ENCODE results near the gene ZNF513.
"Not testable (repeated sequence)": the region's sequence is repeated elsewhere in the genome, so short reads cannot be mapped to it uniquely, and the experiment has no call there.

The ZNF513 gene, protein sequence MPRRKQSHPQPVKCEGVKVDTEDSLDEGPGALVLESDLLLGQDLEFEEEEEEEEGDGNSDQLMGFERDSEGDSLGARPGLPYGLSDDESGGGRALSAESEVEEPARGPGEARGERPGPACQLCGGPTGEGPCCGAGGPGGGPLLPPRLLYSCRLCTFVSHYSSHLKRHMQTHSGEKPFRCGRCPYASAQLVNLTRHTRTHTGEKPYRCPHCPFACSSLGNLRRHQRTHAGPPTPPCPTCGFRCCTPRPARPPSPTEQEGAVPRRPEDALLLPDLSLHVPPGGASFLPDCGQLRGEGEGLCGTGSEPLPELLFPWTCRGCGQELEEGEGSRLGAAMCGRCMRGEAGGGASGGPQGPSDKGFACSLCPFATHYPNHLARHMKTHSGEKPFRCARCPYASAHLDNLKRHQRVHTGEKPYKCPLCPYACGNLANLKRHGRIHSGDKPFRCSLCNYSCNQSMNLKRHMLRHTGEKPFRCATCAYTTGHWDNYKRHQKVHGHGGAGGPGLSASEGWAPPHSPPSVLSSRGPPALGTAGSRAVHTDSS

DNA sequence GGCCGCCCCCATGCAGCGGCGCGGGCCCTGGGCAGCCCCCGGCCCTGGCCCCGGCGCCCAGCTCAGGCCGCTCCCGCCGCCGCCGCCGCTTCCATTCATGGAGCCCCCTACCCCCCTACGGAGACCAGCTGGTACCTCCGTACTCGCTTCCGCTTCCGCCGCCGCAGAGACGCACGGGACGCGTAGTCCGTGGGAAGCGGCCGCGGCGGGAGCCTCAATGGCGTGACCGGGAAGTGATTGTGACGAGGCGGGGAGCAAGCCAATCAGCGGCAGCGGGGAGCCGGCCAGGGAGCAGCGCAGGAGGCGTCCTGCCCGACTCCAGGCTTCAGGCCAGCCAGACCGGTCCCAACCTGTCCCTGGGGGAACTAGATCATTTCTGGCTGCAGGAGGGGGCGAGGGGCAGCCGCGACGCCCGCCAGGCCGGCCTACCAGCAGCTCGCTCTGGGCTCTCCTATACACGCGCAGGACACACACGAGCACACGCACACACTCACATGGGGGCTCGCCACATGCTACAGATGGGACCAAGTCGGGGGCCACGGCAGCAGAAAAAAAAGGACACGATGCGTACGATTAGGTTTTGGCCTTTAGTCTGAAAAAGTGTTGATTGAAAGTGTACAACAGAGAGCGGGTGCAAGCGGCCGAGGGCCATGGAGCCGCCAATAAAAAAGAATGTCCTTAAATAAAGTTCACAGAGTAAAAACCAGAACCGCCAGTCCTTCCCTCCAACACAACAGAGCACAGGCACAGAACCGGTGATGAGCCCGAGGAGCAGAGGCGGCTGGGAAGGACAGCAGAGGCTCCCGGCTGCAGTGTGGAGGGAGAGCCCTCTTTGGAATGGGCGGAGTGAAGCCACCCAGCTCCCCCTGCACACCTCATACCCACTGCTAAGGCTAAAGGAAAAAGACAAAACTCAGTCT lies at the start of gene ZNF513:
TSS of gene ZNF513 (minus strand) at position 109 of the 920 bp plus-strand sequence. CDS start 208 bp downstream, outside the sequence.
- DNase-seq (ENCODE audit: low read depth in 3 of 3), result peak; percentile 74 to 89 (median 83)

DNA sequence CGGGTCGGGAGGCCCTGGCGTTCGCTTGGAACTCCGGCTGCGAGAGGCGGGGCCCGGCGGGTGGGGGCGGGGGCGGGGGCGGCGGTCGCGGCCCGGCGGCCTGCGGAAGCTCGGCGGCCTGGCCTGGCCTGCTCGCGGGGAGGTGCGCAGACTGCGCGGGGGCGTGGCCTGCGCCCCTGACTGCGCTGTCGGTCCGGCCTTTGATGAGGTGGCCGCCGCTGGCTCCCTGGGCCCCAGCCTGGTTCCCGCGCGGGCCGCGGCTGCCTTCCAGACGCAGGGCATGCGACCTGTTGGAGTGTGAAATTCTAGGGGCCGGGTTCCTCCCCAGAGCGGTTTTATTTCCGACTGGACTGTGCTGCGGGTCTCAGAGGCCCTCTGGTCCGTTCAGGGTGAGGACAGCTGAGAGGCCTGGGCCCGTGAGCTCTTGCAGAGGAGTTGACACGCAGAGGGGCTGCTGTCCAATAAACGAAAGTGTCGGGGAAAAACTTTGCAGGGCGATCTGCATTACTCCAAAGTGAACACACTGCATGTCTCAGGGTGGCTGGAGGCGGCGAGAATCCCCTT lies 48.5 kb upstream of the ZNF513 start:
- peak; percentile 31 to 75 (median 46) for DNase-seq (ENCODE audit: low read depth in 3 of 3)

DNA sequence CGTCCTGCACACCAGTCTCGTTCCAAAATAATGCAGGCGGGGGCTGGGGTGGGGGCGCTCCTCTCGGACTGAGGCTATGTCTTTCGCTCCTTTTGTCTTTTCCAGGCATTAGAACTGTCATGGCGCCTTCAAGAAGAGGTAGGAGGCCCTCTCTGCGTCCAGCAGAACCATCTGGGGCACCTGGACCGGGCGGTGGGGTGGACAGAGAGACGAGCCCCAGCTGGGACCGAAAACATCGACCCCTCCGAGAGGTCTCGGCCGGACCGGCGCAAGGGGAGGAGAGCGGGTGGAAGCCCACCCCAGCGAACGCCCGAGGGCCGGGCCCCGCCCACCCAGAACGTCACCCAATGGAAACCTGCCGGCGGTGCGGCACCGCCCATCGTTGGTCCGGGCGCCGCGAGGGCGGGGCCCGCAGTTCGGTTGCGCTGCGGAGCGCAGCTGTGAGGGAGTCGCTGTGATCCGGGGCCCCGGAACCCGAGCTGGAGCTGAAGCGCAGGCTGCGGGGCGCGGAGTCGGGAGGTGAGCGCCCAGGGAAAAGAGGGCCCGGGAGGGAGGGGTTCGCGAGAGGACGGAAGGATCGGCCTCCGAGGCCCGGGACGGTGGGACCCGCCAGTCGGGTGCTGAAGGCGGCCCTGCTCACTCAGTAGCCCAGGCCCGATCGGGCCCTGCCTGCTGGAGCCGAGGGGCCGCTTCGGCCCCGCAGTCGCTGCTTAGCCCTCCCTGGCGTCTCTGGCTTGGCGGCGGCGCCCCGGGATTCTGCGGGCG lies 47.9 kb upstream of the ZNF513 start, which contains the start of gene NRBP1:
TSS of gene NRBP1 (plus strand) at position 419 of the 765 bp plus-strand sequence. CDS start 4,643 bp downstream, outside the sequence.
- peak; percentile 83 to 93 (median 85) for DNase-seq (ENCODE audit: low read depth in 3 of 3)

DNA sequence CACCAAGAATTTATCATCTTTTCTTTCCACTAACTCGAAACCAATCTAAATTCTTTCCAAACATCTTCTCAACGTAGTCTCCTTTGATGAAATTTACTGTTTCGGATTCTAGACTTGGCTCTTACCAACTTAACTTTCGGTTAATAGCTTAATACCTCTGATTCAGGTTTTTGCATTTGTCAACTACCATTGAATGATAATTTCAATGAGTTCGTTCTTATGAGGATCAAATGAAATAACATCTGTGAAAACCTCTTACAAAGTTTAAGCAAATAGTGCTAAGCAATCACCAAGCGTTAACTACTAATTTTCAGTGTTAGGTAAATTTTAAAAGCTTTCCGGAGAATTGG lies 47.3 kb upstream of the ZNF513 start:
- no peak for DNase-seq (ENCODE audit: low read depth in 3 of 3)

DNA sequence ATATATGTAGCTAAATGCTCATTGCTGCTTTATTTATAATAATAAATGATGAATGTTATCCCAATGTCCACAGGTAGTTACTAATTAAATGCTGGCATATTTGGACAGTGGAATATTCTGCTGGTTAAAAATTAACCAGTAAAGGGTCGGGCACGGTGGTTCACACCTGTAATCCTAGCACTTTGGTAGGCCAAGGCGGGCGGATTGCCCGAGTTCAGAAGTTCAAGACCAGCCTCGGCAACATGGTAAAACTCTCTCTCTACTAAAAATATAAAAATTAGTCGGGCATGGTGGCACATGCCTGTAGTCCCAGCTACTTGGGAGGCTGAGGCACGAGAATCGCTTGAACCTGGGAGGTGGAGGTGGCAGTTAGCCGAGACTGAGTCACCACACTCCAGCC lies 44.5 kb upstream of the ZNF513 start:
- not testable (repeated sequence) for DNase-seq (ENCODE audit: low read depth in 3 of 3)

DNA sequence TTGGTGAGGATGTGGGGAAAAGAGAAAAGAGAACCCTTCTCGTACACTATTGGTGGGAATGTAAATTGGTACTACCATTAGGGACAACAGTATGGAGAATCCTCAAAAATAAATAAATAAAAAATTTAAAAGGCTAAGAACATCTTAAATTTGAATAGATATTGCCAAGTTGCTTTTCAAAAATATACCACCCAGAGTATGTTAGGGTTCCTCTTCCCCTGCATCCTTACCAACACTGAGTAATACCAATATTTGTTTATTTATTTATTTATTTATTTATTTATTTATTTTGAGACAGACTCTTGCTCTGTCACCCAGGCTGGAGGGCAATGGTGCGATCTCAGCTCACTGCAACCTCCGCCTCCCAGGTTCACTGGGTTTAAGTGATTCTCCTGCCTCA lies 42.4 kb upstream of the ZNF513 start:
- no peak for DNase-seq (ENCODE audit: low read depth in 3 of 3)

DNA sequence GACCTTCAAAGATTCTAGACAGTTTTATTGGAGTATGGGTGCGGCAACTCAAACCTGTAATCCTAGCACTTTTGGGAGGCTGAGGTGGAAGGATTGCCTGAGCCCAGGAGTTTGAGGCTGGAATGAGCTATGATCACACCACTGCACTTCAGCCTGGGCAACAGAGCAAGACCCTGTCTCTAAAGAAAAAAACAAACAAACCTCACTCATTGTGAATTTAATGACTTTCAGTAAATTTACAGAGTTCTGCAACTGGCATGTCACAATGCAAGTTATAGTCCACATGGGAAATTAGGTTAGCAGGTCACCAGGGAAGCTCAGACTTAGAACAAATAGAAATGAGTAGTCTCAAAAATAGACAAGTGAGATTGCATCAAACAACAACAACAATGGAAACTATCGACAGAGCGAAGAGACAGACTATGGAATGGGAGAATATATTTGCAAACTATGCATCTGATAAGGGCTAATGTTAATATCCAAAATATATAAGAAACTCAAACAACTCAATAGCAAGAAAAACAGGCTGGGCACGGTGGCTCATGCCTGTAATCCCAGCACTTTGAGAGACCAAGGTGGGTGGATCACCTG lies 41.2 kb upstream of the ZNF513 start:
- DNase-seq (ENCODE audit: low read depth in 3 of 3), result no peak

DNA sequence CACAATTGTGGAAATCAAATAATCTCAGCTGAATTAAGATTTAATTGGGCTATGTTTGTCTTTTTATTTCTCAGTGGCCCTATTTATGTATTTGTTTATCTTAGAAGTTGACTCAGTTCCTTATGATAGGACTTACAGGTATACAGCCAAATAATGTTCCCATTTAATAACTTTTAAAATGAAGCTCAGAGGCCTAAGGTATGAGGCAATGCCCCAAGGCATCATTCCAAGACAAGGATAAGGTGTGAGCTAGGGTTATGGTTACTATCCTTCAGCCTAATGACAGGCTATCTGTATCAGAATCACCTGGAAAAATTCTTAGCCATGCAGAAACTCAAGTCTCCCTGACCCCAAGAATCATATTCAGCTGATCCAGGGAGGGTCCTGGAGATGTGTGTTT lies 40.5 kb upstream of the ZNF513 start:
- DNase-seq (ENCODE audit: low read depth in 3 of 3), result no peak

DNA sequence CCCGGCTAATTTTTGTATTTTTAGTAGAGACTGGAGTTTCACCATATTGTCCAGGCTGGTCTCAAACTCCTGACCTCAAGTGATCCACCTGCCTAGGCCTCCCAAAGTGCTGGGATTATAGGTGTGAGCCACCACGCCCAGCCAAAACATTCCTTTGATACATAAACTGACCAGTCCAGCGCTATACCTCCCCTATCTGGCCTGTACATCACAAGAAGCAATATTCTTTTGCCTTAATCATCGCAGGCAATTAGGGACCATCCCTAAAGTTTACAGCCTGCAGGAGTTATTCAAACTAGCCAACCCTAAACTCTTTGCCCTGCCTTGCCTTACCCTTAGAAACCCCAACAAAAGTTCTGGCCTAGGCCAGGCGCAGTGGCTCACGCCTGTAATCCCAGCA lies 35.6 kb upstream of the ZNF513 start:
- no peak for DNase-seq (ENCODE audit: low read depth in 3 of 3)

DNA sequence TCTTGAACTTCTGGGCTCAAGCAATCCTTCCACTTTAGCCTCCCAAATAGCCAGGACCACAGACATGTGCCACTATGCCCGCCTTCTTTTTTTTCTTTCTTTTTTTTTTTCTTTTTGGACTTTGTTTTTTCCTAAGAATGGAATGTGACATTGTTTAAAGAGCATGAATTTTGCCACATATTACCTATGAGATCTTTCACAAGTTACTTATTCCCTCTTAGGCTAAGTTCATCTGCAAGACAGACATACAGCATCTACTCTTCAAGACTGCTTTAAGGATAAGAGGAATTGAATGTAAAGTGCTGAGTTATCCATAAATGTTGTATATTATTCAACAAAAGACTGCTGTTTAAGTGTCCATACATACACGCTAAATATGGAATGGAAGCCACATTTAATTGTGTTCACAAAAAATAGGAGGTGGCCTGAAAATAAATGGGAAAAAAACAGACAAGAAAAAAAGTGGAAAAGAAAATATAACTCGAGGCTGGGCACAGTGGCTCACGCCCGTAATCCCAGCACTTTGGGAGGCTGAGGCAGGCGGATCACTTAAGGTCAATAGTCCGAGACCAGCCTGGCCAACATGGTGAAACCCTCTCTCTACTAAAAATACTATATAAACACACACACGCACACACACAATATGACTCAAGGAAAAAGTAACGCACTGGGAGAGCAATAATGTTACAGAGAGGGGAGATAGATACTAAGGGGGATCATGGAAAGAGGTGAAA lies 32.1 kb upstream of the ZNF513 start:
- no peak for DNase-seq (ENCODE audit: low read depth in 3 of 3)

DNA sequence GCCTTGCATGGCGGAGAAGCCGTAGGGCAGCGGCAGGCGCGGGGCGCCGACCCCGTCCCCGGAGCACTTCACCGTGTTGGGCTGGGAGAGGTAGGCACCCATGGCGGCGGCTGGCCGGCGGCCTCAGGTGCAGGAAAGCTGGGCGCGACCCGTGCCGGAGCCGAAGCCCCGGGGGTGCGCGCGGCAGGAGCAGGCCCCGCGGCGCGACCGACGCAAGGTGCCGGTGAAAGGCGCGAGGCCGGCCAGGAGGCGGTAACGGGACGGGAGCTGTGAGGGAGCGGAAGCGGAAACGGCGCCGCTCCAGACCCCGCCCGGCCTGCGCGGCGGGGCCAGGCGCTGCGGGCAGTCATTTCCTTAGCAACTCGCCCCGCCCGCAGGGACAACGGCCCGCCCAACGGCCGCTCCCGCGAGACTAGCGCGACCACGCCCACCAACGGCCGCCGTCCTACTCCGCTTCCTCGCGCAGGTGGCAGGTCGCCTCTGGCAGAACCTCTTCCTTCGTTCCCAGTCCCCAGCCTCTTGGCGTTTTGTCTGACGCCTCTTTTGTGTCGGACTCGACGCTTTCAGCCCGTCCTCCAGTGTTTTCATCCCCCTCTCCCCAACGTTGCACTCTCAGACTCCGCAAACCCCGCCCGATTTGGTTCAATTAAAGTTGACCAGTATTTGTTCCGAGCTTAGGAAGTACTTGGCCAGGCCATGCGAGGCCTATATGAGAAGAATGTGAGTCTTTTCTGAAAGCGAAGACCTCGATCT lies 29.0 kb upstream of the ZNF513 start, which contains the start of gene PPM1G:
TSS of gene PPM1G (minus strand) at position 271 of the 753 bp plus-strand sequence. CDS start at position 102, 169 bp downstream.
- DNase-seq (ENCODE audit: low read depth in 3 of 3), result peak; percentile 93 to 98 (median 93)

DNA sequence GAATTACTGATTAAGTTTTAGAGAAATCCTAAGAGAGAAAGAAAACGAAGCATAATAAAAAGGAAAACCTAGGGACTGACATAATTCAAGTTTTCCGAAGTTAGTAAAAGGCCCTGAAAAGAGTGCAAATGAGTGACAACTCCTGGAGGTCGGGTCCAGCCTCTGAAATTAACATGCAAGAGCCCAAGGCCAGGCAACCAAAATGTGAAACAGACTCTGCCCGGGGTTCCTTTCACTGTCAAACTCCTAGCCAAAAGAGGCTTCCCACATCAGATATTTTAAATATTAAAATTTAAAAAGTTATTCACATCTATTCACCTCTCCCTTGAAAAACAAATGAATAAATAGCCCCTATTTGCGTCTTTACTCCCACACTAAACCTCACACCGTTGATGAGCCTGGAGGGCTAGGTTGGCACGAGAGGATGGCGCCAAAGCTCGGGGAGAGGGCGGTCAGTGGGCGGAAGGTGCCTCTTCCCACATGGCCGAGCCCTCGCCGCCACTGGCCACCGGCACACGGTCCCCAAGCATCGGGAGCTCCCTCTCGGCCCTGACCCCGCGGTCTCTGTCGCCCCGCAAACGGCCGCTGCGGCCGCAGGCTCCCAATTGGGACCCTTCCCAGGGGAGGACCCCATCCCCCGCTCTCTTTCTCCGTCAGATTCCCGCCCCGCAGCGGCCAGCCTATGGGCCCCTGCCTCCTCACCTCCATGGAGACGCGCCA lies 28.2 kb upstream of the ZNF513 start:
- DNase-seq (ENCODE audit: low read depth in 3 of 3), result no peak

DNA sequence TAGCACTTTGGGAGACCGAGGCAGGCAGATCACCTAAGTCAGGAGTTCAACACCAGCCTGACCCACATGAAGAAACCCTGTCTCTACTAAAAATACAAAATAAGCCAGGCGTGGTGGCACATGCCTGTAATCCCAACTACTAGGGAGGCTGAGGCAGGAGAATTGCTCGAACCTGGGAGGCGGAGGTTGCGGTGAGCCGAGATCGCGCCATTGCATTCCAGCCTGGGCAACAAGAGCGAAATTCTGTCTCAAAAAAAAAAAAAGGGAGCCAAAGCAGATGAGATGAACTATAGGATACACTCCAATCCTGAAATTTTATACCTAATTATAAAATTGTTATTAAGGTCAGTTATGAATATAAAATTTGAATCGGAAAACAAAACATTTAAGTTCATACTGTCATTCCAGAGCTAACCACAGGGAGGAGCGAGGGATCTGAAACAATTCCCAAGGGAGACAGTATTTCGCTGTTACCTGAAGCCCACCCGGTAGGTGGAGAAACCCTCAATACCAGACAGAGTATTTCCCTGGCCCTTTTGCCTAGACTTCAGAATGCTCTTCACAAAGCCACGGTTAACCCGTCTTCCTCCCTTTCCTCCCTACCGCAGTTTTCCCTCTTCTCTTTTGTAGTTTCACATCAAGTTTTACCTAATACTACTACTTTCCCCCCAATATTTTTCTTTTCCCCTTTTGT lies 27.4 kb upstream of the ZNF513 start:
- DNase-seq (ENCODE audit: low read depth in 3 of 3), result no peak

DNA sequence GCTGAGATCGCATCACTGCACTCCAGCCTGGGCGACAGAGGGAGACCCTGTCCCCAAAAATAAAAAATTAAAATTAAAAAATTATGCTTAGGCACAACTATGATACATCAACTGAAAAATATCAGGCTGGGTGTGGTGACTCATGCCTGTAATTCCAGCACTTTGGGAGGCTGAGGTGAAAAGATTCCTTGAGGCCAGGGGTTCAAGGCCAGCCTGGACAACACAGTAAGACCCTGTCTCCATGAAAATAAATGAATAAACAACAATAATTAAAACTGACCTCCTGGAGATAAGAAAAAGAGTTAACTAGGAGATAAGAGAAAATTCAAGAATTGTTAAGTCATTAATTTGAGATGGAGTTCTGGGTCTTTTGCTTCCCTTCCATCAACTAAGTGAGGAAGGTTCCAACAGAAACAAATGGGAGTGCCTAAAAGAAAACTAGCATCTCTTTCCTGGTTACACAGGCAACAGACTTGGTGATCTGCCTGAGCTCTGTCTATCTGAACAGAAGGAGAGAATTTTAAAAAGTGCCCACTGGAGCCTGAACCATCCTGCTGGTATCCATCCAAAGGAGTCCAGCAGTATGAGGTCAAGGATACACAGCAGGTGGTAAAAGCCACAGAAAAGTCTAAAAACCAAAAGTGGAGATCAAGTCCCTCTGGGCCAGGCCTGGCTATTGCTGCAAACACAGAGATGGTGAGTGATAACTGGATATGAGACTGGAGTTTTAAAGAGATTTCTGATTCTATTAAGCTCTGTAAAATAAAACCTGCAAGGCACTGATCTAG lies 20.0 kb upstream of the ZNF513 start:
- DNase-seq (ENCODE audit: low read depth in 3 of 3), result no peak

DNA sequence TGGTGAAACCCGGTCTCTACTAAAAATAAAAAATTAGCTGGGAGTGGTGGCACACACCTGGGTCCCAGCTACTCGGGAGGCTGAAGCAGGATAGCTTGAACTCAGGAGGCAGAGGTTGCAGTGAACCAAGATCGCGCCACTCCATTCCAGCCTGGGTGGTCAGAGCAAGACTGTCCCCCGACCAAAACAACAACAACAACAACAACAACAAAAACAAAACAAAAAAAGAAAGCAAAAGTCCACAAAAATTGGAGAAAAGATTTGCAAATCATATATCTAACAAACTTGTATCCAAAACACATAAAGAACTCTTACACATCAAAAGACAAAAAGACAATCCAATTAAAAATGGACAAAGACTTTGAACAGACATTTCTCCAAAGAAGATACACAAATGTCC lies 18.4 kb upstream of the ZNF513 start:
- no peak for DNase-seq (ENCODE audit: low read depth in 3 of 3)

DNA sequence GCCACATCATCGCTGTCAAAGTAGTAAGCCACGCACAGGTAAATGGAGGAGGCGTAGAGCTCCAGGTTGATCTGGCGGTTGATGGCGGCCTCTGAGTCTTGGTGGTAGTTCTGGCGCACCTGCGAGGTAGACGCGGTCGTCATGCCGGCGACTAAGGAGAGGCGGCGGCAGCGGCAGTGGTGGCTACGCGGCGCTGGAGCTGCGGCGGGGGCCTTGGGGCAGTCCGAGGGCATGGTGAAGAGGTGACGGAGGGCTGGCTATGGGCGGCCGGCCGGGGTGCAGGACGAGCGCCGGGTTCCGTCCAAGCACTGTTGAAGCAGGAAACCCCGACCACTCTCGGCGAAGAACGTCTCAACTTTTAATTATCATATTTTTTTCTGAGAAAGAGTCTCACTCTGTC lies 12.7 kb upstream of the ZNF513 start:
- no peak for DNase-seq (ENCODE audit: low read depth in 3 of 3)
